GM23338 (cell line): ENCODE measurements around the gene BRSK2. TPM values are rescaled to one million over a fixed set of nuclear protein-coding genes. Genes with fewer than 3 reads are reported as not detected.

Experiments used
- ATAC-seq: fragments of 200-7000 bp; cut with Tn5 transposase; 3 replicates; pipeline ENCODE4 v1.9.1; 2020
- DNase-seq: peaks from one replicate; pipeline ENCODE4 v3.0.0-alpha.2; 2015; ENCODE audit warnings: low spot score
- H2AFZ ChIP-seq: fragments of 200-600 bp; sonication (generic); 2 replicates; pipeline ENCODE4 v1.8.0; 2016; ENCODE audit warnings: antibody characterized with exemption, mild to moderate bottlenecking, moderate library complexity
- H3F3A ChIP-seq: fragments of 200-600 bp; sonication (generic); replicated peaks from 2 replicates; pipeline ENCODE4 v1.8.0; 2017; ENCODE audit warnings: antibody characterized with exemption, mixed run types, low read depth
- H3K27ac ChIP-seq: fragments of 200-600 bp; sonication (generic); 2 replicates; pipeline ENCODE4 v1.6.1; 2016; ENCODE audit warnings: low read depth
- H3K27me3 ChIP-seq: fragments of 200-600 bp; sonication (generic); 2 replicates; pipeline ENCODE4 v1.8.0; 2016; ENCODE audit warnings: mild to moderate bottlenecking, mixed run types, moderate library complexity; ENCODE audit not compliant: insufficient read depth
- H3K36me3 ChIP-seq: fragments of 200-600 bp; sonication (generic); 2 replicates; pipeline ENCODE4 v1.8.0; 2016; ENCODE audit warnings: mild to moderate bottlenecking; ENCODE audit not compliant: insufficient read depth
- H3K4me1 ChIP-seq: fragments of 200-600 bp; sonication (generic); 2 replicates; pipeline ENCODE4 v1.8.0; 2016; ENCODE audit warnings: mild to moderate bottlenecking, moderate library complexity; ENCODE audit not compliant: insufficient read depth
- H3K4me2 ChIP-seq: fragments of 200-600 bp; sonication (generic); 2 replicates; pipeline ENCODE4 v1.7.1; 2017; ENCODE audit warnings: mixed run types
- H3K4me3 ChIP-seq: fragments of 200-600 bp; sonication (generic); 2 replicates; pipeline ENCODE4 v1.6.1; 2016; ENCODE audit warnings: mixed run types
- H3K79me2 ChIP-seq: fragments of 200-600 bp; sonication (generic); replicated peaks from 2 replicates; pipeline ENCODE4 v1.8.0; 2017; ENCODE audit warnings: mild to moderate bottlenecking; ENCODE audit not compliant: insufficient read depth
- H3K9me2 ChIP-seq: fragments of 200-600 bp; sonication (generic); 2 replicates; pipeline ENCODE4 v1.8.0; 2017; ENCODE audit not compliant: insufficient read depth
- H4K20me1 ChIP-seq: fragments of 200-600 bp; sonication (generic); replicated peaks from 2 replicates; pipeline ENCODE4 v1.8.0; 2017; ENCODE audit warnings: mild to moderate bottlenecking; ENCODE audit not compliant: insufficient read depth
- H3K27ac Mint-ChIP-seq: 2 replicates; pipeline ENCODE4 v1.8.0; 2020; ENCODE audit warnings: inconsistent platforms, mild to moderate bottlenecking, moderate library complexity, mixed read lengths
- H3K27me3 Mint-ChIP-seq: 3 replicates; pipeline ENCODE4 v1.8.0; 2022; ENCODE audit warnings: low read depth, mild to moderate bottlenecking, moderate library complexity, mixed read lengths, inconsistent platforms; ENCODE audit not compliant: insufficient read depth, poor library complexity
- H3K36me3 Mint-ChIP-seq: 3 replicates; pipeline ENCODE4 v1.8.0; 2021; ENCODE audit warnings: low read depth, mild to moderate bottlenecking, inconsistent platforms, moderate library complexity, mixed read lengths
- H3K4me1 Mint-ChIP-seq: 3 replicates; pipeline ENCODE4 v1.8.0; 2020; ENCODE audit warnings: mild to moderate bottlenecking, inconsistent platforms, mixed read lengths
- H3K4me3 Mint-ChIP-seq: 3 replicates; pipeline ENCODE4 v1.8.0; 2021; ENCODE audit warnings: moderate library complexity, mild to moderate bottlenecking, inconsistent platforms, mixed read lengths
- H3K9me3 Mint-ChIP-seq: 3 replicates; pipeline ENCODE4 v1.8.0; 2020; ENCODE audit warnings: moderate library complexity, mild to moderate bottlenecking, inconsistent platforms, mixed read lengths
- CTCF ChIP-seq, 2 experiments: fragments of 200-600 bp in 1 of 2; sonication (generic) in 1 of 2; conservative IDR thresholded peaks; 2 replicates each; pipeline versions ENCODE4 v1.5.1 to v1.6.1; 2016 to 2017; ENCODE audit warnings: antibody characterized with exemption in 2 of 2, low read depth in 2 of 2, mild to moderate bottlenecking in 2 of 2, moderate library complexity in 1 of 2
- EZH2 ChIP-seq: fragments of 200-600 bp; sonication (generic); IDR thresholded peaks from one replicate; pipeline ENCODE4 v1.8.0; 2017; ENCODE audit warnings: antibody characterized with exemption, mild to moderate bottlenecking, low read depth; ENCODE audit not compliant: unreplicated experiment
- EZH2phosphoT487 ChIP-seq: fragments of 200-600 bp; sonication (generic); IDR thresholded peaks from one replicate; pipeline ENCODE4 v1.8.1; 2018; ENCODE audit warnings: antibody characterized with exemption; ENCODE audit not compliant: unreplicated experiment
- JUNB ChIP-seq: IDR thresholded peaks from one replicate; pipeline ENCODE4 v1.6.1; 2016; ENCODE audit warnings: antibody characterized with exemption; ENCODE audit not compliant: unreplicated experiment
- NANOG ChIP-seq: IDR thresholded peaks from 2 replicates; pipeline ENCODE4 v1.6.1; 2016; ENCODE audit warnings: antibody characterized with exemption, borderline replicate concordance
- POLR2AphosphoS5 ChIP-seq: IDR thresholded peaks from 2 replicates; pipeline ENCODE4 v1.6.1; 2016; ENCODE audit warnings: antibody characterized with exemption, low read depth
- REST ChIP-seq: IDR thresholded peaks from one replicate; pipeline ENCODE4 v1.6.1; 2018; ENCODE audit warnings: antibody characterized with exemption; ENCODE audit not compliant: unreplicated experiment
- STAT1 ChIP-seq: IDR thresholded peaks from one replicate; pipeline ENCODE4 v1.6.1; 2016; ENCODE audit warnings: antibody characterized with exemption; ENCODE audit not compliant: unreplicated experiment
- polyA plus RNA-seq: library from polyadenylated mRNA; unstranded; fragments of >200 nt; fragmentation: Nextera tagmentation; extraction: Ambion mirVana; gene quantifications from 2 replicates; pipeline ENCODE4 v1.2.1, GENCODE V29; 2016
- total RNA-seq: library from RNA; depleted of rRNA; stranded (reverse); fragments of >200 nt; shearing (Covaris generic); gene quantifications from 2 replicates; pipeline ENCODE4 v1.2.3, GENCODE V29; 2014

The BRSK2 gene
- total and polyA plus RNA-seq, 2 experiments from 2014 or later: 7.2 to 20.3 TPM

- Histone ChIP-seq H3K27me3 (0 out of 2 replicates have a peak, but pooled peaks cover 4% of the 10 kb centered on the region), H3K36me3 (no peaks in the 10 kb centered on the region), H3F3A (no peaks in the 10 kb centered on the region), H3K27ac (no peak overlapping the region), H3K4me1 (peaks cover 3% of the 10 kb centered on the region; the same call in 1 of the 2 replicates), H2AFZ (no peak overlapping the region), H3K4me3 (peak overlapping the region; percentile 75), H3K9me2 (no peaks in the 10 kb centered on the region), H4K20me1 (no peaks in the 10 kb centered on the region; the same call in none of the 2 replicates), H3K4me2 (peak overlapping the region; percentile 91), H3K79me2 (peaks cover 33% of the 10 kb centered on the region)
- no peak overlapping the region for H3K27ac Mint-ChIP-seq
- H3K27me3 Mint-ChIP-seq: peaks cover 26% of the 10 kb centered on the region
- peak; percentile 65 for DNase-seq
- H3K4me3 Mint-ChIP-seq: peak overlapping the region; percentile 83
- H3K9me3 Mint-ChIP-seq: peaks cover 4% of the 10 kb centered on the region; the same call in 1 of the 3 replicates
- H3K36me3 Mint-ChIP-seq: peaks cover 8% of the 10 kb centered on the region; the same call in 1 of the 3 replicates
- ATAC-seq: peak; percentile 9
- peaks cover 18% of the 10 kb centered on the region for H3K4me1 Mint-ChIP-seq
- no peak for TF ChIP-seq NANOG
- TF ChIP-seq CTCF (conservative IDR thresholded peaks at IDR 0.05; ENCODE audit: low read depth in 2 of 2): no peak
- no peak for TF ChIP-seq JUNB
- TF ChIP-seq REST: peak; percentile 65
Observed at GRCh38 chr11:1390569-1391164, 933 bp downstream of the BRSK2 start.

GRCh38 chr11:1391165-1392075, 1.7 kb downstream of the BRSK2 start:
- Mint-ChIP-seq H3K9me3 (peaks cover 4% of the 10 kb centered on the region; the same call in 1 of the 3 replicates), H3K27ac (no peak overlapping the region), H3K27me3 (peaks cover 26% of the 10 kb centered on the region), H3K36me3 (peaks cover 8% of the 10 kb centered on the region; the same call in 1 of the 3 replicates), H3K4me1 (peaks cover 18% of the 10 kb centered on the region), H3K4me3 (peak overlapping the region; percentile 83)
- no peak overlapping the region for H2AFZ ChIP-seq
- DNase-seq: peak; percentile 69
- no peaks in the 10 kb centered on the region for H3K36me3 ChIP-seq
- peaks cover 40% of the 10 kb centered on the region for H3K79me2 ChIP-seq
- peak overlapping the region; percentile 75 for H3K4me3 ChIP-seq
- peak overlapping the region; percentile 91 for H3K4me2 ChIP-seq
- H3F3A ChIP-seq: no peaks in the 10 kb centered on the region
- ATAC-seq: peak; percentile 2
- H3K9me2 ChIP-seq: no peaks in the 10 kb centered on the region
- H3K4me1 ChIP-seq: peaks cover 3% of the 10 kb centered on the region; the same call in 1 of the 2 replicates
- H4K20me1 ChIP-seq: no peaks in the 10 kb centered on the region; the same call in none of the 2 replicates
- H3K27me3 ChIP-seq: 0 out of 2 replicates have a peak, but pooled peaks cover 4% of the 10 kb centered on the region
- H3K27ac ChIP-seq: no peak overlapping the region
- TF ChIP-seq POLR2AphosphoS5: no peak
- TF ChIP-seq EZH2: no peak
- no peak for TF ChIP-seq EZH2phosphoT487
- no peak for TF ChIP-seq STAT1
- no peak for TF ChIP-seq REST
- TF ChIP-seq NANOG: no peak
